Renal cortex interstitium (tissue), 15 donors: ENCODE results near the gene SCT. TPM values are rescaled to one million over a fixed set of nuclear protein-coding genes. Genes with fewer than 3 reads are reported as not detected.
"Not testable (repeated sequence)": the region's sequence is repeated elsewhere in the genome, so short reads cannot be mapped to it uniquely, and the experiment has no call there.

Experiments
- DNase-seq, 11 donors: peaks; one replicate each; pipeline ENCODE4 v3.0.0-alpha.2; 2013; ENCODE audit warnings: low read depth in 9 of 11, low spot score in 4 of 11; ENCODE audit errors: extremely low read depth in 1 of 11
- long read RNA-seq, 16 experiments: transcript quantifications; one replicate each; lab custom pipeline, GENCODE V29; 2026
- polyA plus RNA-seq, 3 donors: library from polyadenylated mRNA; unstranded; fragments of 120-200 nt; gene quantifications; one replicate each; pipeline ENCODE4 v1.2.1, GENCODE V29; 2013; ENCODE audit not compliant: insufficient read length in 3 of 3

The SCT gene, protein sequence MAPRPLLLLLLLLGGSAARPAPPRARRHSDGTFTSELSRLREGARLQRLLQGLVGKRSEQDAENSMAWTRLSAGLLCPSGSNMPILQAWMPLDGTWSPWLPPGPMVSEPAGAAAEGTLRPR
- 1 to 10 TPM in 2 of 3 donors, under 1 TPM in 1; 0.93 to 2.8 (median 2.0) TPM for polyA plus RNA-seq
- long read RNA-seq, donor 1, partial matches to known transcripts: 0 of 1 reads
- long read RNA-seq, donor 1, other reads (novel, unspliced or antisense): 0 of 1 reads
- long read RNA-seq, donor 2, partial matches to known transcripts: 0 of 2 reads
- long read RNA-seq, donor 2, other reads (novel, unspliced or antisense): 0 of 2 reads
- long read RNA-seq, donor 3, partial matches to known transcripts: 0 of 3 reads
- long read RNA-seq, donor 3, other reads (novel, unspliced or antisense): 0 of 3 reads
- long read RNA-seq, donor 4, partial matches to known transcripts: 5 of 13 reads
- long read RNA-seq, donor 4, other reads (novel, unspliced or antisense): 5 of 13 reads
- long read RNA-seq, donor 5: 0 reads
- long read RNA-seq, donor 6, transcript SCT-201 (4 exons, 366 nt): major isoform, 5 of 15 reads
- long read RNA-seq, donor 6, partial matches to known transcripts: 10 of 15 reads
- long read RNA-seq, donor 6, other reads (novel, unspliced or antisense): 0 of 15 reads
- long read RNA-seq, donor 7, partial matches to known transcripts: 0 of 3 reads
- long read RNA-seq, donor 7, other reads (novel, unspliced or antisense): 0 of 3 reads
- long read RNA-seq, donor 8, transcript SCT-201 (4 exons, 366 nt): major isoform, 5 of 11 reads
- long read RNA-seq, donor 8, partial matches to known transcripts: 6 of 11 reads
- long read RNA-seq, donor 8, other reads (novel, unspliced or antisense): 0 of 11 reads
- long read RNA-seq, donor 9, transcript SCT-201 (4 exons, 366 nt): major isoform, 5 of 5 reads
- long read RNA-seq, donor 9, partial matches to known transcripts: 0 of 5 reads
- long read RNA-seq, donor 9, other reads (novel, unspliced or antisense): 0 of 5 reads
- long read RNA-seq, donor 10, transcript SCT-201 (4 exons, 366 nt): major isoform, 5 of 10 reads
- long read RNA-seq, donor 10, partial matches to known transcripts: 5 of 10 reads
- long read RNA-seq, donor 10, other reads (novel, unspliced or antisense): 0 of 10 reads
- long read RNA-seq, donor 11, partial matches to known transcripts: 0 of 1 reads
- long read RNA-seq, donor 11, other reads (novel, unspliced or antisense): 0 of 1 reads
- long read RNA-seq, donor 12, transcript SCT-201 (4 exons, 366 nt): major isoform, 6 of 6 reads
- long read RNA-seq, donor 12, partial matches to known transcripts: 0 of 6 reads
- long read RNA-seq, donor 12, other reads (novel, unspliced or antisense): 0 of 6 reads
- long read RNA-seq, donor 13: 0 reads
- long read RNA-seq, donor 14, transcript SCT-201 (4 exons, 366 nt): major isoform, 7 of 7 reads
- long read RNA-seq, donor 14, partial matches to known transcripts: 0 of 7 reads
- long read RNA-seq, donor 14, other reads (novel, unspliced or antisense): 0 of 7 reads
- long read RNA-seq, donor 15, partial matches to known transcripts: 0 of 1 reads
- long read RNA-seq, donor 15, other reads (novel, unspliced or antisense): 0 of 1 reads
- long read RNA-seq, donor 16, transcript SCT-201 (4 exons, 366 nt): major isoform, 7 of 7 reads
- long read RNA-seq, donor 16, partial matches to known transcripts: 0 of 7 reads
- long read RNA-seq, donor 16, other reads (novel, unspliced or antisense): 0 of 7 reads

- DNase-seq: no peak
Measured at GRCh38 chr11:626475-627307, at the start of gene SCT. Gene SCT (minus strand): TSS chr11:627181. CDS start chr11:627143, 38 bp downstream.

DNA sequence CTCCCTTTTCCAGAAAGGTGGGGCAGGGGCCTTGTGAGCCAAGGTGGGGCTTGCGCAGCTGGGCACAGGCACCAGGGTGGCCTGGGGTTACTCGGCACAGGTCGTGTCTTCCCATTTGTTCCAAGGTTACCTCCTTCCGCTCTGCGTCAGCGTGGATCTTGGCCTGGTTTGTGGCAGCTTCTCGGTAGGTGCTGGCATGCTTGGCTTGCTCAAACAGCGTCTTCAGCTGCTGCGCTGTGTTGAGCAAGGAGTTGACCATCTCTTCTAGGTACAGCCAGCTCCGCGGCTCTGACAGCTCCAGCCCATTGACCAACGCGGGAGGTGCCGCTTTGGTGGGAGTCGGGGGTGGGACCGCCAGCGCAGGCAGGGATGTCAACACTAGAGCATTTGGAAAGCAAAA is 47.4 kb upstream of the SCT start:
- DNase-seq: no peak

DNA sequence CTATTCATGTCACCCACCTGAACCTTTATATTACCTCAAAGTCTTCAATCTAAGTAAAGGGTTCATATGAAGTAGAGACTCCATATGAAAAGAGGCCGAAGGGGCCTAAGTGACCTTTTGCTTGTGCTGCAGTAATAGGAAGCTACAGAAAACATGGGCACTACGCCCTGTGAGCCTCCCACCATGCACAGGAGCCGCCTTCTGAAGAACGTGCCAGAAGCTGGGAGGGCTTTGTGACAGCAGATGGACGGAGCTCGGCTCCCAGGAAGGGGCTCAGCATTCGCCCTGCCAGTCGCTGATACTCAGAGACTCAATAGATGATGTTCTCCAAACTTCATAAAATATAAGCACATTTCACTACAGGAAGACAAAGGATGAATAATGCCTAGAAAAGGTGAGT is 46.9 kb upstream of the SCT start:
- DNase-seq: no peak

- no peak for DNase-seq
Measured at GRCh38 chr11:665704-666281, 38.8 kb upstream of the SCT start.

GRCh38 chr11:665062-665703 is 38.2 kb upstream of the SCT start:
- DNase-seq: peak in 9 of 11 donors; percentile 17 to 56 (median 28)

GRCh38 chr11:662689-663274 is 35.8 kb upstream of the SCT start:
- DNase-seq: no peak

- no peak for DNase-seq
Measured at GRCh38 chr11:660681-661444, 33.9 kb upstream of the SCT start.

GRCh38 chr11:660281-660680 is 33.3 kb upstream of the SCT start:
- DNase-seq: no peak

DNA sequence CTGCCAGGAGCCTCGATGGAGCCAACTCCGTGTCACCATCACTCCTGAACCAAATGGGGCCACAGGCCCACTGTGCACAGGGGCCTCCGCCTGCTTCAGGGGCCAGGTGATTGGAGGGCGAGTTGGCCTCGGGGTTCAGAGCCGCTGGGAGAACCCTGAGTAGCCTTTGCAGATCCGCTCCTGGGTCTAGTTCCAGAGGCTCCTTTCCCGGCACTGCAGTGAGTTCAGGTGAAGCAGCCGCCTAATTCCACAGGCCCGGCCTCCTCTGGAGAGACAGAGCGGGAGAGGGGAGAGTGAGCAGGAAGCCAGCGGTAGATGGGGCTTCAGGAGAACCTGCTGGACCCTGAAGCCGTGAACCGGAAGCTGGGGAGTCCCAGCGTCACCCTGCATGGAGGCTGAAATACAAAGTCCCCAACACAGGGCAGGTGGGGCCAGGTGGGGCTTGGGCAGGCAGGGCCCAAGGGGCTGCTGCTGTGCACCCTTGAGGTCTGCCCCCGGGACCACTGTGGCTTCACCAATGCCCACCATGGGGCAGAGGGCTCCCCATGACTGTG is 32.6 kb upstream of the SCT start:
- no peak for DNase-seq

GRCh38 chr11:657691-658126 is 30.7 kb upstream of the SCT start:
- DNase-seq: no peak

DNA sequence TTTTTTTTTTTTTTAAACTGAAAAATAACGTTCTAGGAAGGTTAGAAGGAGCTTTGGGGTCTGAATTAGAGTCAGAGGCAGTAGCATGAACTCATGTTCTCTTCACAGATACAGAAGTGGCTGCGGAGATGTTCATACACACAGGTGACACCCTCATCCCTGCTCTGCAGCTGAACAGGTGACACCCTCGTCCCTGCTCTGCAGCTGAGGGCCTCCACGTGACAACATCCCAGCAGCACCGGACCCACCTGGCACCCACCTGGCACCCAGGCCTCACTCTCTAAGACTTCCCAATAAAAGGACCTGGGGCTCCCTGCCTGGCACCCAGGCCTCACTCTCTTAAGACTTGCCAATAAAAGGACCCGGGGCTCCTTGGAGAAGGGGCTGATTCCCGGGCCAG is 29.9 kb upstream of the SCT start:
- DNase-seq: no peak

GRCh38 chr11:656426-656825 is 29.4 kb upstream of the SCT start:
- DNase-seq: no peak

DNA sequence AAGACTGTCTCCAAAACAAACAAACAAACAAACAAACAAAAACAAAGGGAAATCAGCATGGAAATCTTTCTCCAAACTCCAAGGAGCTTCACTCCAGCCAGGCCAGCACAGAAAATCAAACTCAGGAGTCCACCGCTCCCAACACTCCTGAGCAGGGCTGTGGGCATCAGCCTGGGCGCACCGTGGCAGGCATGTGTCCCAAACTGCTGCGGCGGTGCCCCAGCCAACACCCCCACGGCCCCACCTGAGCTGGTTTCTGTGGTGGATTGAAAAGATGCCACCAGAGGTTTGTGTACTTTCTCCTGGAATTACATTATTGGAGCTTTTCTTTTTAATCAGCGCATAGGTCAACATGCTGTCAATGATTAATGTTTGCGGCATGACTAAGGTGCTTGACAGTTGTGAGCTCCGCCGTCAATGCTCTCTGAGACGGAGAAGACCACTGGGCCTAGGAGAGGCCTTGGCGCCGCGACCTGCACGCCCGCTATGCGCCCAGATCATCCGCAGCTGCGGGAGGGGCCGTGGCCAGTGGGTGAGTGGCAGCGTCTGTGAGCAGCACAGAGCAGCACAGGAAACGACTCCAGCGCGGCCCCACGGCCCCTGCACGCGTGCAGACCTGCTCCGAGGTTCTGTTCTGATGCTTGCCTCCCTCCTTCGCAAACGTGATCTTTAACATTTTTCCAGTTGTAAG is 28.2 kb upstream of the SCT start:
- no peak for DNase-seq

DNA sequence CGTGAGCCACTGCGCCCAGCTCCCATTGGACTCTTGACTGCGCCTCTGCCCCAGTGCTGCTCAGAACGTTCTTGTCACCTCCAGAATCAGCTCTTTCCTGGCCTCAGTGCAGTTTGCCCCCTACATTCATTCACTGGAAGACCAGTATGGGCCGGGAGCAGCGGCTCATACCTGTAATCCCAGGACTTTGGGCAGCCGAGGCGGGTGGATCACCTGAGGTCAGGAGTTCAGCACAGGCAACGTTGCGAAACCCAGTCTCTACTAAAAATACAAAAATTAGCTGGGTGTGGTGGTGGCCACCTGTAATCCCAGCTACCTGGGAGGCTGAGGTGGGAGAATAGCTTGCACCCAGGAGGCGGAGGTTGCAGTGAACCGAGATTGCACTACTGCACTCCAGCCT is 27.5 kb upstream of the SCT start:
- DNase-seq: not testable (repeated sequence)

DNA sequence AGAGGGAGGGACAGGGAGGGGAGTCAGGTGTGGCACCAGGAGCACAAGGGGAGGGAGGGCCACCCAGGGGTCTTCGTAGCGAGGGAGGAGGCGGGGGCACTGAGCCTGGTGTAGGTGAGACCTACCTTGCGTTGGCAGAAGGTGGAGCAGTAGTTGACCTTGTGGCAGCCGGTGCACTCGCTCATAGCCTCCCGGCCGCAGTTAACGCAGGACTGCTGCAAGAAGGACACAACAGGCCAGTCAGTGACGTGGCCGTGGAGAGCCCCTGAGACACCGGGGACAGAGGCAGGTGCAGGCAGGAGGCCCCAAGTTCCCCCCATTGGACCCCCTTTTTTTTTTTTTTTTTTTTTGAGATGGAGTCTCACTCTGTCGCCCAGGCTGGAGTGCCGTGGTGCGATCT is 26.9 kb upstream of the SCT start:
- no peak for DNase-seq
